SH-SY5Y (cell line): ENCODE results near the gene PIGH.

Experiments used
- GATA2 ChIP-seq: IDR thresholded peaks from 2 replicates; pipeline ENCODE4 v1.6.1; 2011; ENCODE audit warnings: mild to moderate bottlenecking, low read depth, low read length
- GATA3 ChIP-seq: IDR thresholded peaks from 2 replicates; pipeline ENCODE4 v1.6.1; 2011; ENCODE audit warnings: low read depth, mild to moderate bottlenecking, low read length, moderate library complexity

Gene PIGH

DNA sequence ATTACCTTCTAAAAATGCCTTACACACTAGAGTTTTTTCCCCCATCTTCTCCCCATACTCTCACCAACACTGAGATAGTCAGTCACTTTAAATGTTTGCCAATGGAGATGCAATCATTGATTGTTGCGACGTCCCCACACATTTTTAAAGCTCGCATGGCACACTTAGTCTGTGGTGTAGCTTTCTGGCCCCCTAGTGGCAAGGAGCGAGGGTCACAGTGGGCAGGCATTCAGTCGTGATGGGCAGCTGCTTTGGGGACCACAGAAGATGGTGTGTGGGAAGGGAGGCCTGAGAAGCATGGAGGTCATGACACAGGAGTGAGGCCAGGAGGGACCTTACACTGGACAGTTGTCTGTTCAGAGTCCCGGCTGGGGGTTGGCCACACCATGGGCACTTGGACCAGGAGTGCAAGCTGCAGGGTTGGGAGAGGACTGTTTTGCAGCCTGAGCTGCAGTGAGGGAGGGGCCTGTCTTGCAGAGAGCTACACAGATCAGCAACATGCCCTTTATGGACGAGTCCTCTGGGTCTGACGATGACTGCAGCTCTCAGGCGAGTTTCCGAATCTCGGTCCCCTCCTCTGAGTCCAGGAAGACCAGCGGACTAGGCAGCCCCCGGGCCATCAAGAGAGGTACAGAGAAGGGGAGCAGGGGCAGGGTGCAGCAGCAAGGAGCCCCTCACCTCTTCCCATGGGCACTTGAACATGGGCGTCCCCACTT, 28.6 kb downstream of the PIGH start:
- TF ChIP-seq GATA2: no peak
- no peak for TF ChIP-seq GATA3

DNA sequence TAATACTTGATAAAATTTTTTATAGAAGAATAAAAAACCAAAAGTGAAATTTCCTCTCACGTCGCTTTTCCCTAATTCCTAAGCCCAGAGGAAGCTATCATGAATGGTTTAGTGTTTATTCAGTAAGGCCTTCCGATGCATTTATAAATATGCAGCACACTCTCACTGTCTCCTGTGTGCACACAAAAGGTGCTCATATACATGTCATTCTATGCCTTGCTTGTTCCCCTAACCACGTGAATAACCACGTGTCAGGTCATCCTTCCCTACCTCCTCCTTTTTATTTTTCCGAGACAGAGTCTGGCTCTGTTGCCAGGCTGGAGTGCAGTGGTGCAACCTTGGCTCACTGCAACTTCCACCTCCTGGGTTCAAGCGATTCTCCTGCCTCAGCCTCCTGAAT, 29.6 kb downstream of the PIGH start:
- no peak for TF ChIP-seq GATA2
- no peak for TF ChIP-seq GATA3

DNA sequence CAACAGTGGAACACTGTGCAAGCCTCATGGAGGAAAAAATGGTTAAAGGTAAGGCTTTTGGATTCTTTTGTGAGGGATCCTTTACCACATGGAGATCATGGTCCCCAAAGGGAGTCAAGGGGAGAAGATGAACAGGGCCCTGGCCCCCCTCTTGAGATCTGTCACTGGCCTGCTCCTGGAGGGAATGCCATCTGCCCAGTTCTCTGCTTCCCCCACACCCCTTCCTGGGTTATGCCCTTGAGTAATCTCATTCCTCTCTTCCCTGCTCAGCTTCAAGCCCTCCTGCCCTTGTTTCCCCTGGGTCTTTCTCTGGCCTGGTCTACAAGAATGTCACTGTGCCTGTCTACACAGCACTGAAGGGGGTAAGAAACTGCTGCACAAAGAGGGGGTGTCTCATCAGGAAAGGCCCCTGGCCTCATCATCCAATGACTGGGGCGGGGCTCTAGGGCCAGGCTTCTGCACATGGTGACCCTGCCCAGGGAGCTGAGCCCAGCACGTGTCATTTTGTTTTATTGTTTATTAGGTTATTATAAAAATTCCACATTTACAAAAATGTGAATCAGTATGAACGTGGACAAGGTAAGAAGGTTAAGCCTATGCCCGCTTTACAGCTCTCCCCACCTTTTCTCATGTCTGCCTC, 30.3 kb downstream of the PIGH start:
- TF ChIP-seq GATA3: no peak
- no peak for TF ChIP-seq GATA2

DNA sequence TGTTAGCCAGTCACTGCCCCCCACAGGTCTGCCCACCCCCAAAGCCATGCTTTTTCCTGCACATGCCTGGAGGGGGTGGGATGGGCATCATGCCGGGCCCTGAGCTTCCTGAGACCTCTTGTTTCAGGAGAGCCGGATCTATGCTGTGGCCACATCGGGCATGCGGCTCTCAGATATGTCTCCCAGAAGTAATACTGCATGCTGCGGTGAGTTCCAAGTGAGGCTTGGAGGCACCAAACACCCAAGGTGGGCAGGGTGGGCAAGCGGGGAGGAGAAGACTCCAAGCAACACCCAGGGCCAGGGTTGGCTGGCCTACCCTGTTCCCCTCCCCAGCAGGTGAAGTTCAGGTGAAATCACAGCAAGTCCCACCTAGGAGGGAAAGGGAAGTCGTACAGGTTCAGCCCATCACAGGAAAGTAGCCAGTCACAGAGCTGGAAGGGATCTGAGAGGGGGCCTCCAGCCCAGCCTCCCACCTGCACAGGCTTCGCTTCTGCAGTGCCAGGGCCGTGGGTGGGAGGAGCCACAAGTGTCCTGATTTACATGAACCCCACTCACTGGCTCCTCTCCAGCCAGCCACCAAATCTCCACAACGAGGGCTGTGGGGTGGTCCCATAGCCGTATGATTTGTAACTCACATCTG, 30.9 kb downstream of the PIGH start:
- TF ChIP-seq GATA2: no peak
- no peak for TF ChIP-seq GATA3

DNA sequence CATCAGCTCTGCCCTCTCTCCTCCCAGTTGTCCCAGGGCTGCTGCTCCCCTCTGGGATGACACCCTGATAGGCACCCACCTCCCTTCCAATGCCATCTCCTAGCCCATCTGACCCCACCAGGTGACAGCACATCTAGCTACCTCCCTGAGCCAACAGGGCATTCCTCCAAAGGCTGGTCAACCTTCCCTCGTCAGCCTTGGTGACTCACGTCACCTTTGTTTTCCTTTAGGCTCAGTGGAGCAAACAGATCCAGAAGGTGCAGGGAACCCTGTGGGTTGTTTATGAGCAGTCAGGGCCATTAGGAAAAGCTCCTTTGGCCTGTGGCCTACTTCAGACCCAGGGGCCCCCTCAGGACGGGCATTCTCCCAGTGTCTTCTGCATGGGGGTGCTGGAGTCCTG, 32.4 kb downstream of the PIGH start:
- no peak for TF ChIP-seq GATA2
- no peak for TF ChIP-seq GATA3

DNA sequence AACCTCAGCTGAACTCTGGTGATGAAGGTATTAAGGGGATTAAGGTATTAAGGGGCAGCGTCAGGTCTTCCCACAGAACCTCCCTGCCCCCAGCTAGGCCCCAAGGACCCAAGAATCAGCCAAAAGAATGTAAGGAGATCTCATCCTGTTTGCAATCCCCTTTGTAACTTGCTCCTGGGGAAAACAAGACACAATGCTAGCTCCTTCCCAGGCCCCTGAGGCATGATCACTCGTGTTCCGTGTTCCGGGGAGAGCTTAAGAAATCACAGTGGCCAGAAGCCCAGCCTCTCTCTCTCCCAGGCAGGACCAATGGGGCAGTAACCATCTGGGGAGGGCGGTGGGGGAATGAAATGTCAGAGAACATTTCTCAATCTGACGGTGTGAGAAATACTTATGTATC, 33.2 kb downstream of the PIGH start:
- TF ChIP-seq GATA2: no peak
- TF ChIP-seq GATA3: no peak

DNA sequence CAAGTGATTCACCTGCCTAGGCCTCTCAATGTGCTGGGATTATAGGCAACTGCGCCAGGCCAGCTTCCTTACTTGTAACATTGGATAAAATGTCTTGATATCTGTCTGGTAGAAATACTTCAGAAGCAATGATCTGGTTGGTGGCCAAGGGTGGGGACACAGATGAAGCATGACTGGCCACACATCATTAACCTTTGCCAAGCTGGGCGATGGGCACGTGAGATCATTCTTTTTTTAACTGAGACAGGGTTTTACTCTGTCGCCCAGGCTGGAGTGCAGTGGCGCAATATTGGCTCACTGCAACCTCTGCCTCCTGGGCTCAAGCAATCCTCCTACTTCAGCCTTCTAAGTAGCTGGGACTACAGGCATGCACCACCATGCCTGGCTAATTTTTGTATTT, 35.8 kb downstream of the PIGH start:
- TF ChIP-seq GATA2 (no peak), GATA3 (no peak)

DNA sequence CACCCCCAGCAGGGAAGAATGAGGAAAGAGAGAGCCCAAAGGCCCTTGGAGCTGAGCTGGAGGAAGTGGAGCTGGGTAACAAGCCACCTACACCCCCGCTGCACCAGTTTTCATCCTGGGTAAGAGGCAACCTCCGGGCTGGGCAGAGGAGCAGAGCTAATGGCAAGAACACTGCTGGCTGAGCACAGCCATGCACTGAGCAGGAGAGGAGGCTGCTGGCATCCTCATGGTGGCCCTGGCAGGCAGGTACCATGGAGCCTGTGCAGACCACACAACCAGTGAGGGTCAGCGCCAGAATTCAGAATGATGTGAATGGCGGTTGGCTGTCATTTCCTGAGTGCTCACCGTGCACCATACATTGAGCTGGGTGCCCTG, 37.3 kb downstream of the PIGH start:
- TF ChIP-seq GATA3 (no peak), GATA2 (no peak)

DNA sequence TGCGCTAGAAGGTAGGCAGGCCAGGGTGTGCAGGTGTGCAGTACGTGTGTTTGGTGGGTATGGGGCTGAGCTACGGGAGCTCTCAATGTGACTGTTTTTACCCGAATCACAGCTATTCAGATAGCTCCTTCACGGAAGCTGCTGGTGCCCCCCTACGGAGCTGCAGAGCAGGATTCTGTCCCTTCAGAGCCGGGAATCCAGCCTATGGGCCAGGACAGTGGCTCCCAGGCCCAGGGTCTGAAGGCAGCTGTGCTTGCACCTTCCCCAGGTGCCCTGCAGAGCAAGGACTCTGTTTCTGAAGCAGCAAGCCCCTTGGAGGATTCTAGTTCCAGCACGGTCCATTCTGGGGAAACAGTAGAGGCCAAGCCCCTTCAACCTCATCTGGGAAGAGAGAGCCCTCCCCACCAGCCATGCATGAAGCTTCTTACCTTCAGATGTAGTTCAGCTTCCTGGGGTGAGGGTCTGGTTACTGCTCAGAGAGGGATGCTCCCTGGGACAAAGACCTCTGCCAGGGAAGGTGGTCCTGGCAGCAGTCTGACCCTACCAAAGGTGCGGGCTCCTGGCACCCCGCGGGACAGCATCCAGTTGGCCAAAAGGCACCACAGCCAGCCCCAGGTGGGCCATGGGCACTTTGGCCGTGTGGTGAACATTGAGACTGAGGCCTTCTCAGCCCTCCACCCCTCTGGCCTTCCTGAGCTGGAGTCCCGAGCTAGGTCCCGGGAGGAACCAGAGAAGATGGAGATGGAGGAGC, 37.9 kb downstream of the PIGH start:
- TF ChIP-seq GATA3 (no peak), GATA2 (no peak)

DNA sequence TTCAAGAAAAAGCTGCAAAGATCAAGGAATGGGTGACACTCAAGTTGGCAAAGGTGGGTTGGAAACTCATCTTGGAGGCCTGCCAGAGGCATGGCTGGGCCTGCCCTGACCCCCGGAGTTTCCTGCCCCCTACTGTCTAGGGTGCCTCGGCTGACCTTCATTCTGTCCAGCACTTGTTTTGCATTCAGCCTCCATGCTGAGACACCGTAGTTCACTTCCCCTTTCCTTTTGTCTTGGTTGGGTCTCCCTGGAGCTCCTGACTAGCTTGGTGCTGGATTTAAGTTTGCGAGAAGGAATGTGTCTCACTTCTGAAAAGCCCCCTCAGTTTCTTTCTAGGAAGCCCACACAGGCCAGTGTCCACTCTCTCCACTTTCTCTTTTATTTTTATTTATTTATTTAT, 40.4 kb downstream of the PIGH start:
- TF ChIP-seq GATA3 (no peak), GATA2 (no peak)

DNA sequence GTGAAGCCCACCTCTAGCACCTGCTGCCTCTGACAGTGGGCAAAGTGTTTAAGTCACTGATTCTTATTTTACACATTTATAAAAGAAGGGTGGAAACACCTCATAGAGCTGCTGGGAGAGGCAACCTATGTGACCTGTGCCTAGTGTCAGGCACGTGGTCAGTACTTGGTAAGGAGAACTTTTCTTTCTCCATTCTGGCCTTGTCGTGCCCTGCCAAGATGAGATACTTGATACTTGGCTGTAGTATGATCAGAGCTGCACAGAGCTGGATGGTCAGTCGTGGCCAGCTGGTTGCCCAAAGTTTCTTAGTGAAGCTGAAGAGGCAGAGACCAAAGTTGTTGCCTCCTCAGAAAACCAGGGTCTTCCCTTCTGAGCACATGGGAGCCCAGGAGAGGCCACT, 42.4 kb downstream of the PIGH start:
- TF ChIP-seq GATA2 (no peak), GATA3 (no peak)

DNA sequence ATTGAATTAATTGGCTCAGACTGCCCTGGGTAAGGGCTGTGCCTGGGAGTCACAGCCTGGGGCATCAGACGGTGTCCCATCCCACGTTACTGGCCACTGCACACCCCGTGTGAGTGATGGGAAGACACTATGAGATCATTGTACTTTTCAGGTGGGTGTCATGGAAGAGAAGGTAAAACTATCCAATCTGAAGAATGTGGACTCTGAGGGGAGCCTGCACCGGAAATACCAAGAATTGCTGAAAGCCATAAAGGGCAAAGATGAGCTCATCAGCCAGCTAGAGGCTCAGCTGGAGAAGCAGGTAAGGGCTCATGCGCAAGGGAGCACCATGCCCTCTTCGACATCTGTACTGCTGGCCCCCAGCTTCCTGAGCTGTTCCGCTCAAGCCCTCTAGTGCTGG, 43.0 kb downstream of the PIGH start:
- TF ChIP-seq GATA3: no peak
- TF ChIP-seq GATA2: no peak

DNA sequence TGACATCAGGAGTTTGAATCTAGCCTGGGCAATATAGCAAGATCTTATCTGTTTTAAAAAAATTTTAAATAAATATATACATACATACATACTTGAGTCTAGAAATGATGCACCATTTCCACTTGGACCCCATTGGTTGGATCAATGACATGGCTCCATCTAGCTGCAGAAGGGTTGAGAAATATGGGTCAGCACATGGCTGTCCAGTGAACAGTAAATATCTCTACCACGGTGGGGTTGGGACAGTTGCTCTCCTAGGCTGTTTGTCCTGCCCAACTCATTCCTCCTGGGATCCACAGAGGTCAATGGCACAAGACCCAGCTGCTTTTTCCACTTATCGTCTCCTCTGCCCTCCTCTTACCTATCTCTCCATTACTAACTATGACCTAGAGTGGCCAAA, 43.4 kb downstream of the PIGH start:
- no peak for TF ChIP-seq GATA3
- no peak for TF ChIP-seq GATA2

DNA sequence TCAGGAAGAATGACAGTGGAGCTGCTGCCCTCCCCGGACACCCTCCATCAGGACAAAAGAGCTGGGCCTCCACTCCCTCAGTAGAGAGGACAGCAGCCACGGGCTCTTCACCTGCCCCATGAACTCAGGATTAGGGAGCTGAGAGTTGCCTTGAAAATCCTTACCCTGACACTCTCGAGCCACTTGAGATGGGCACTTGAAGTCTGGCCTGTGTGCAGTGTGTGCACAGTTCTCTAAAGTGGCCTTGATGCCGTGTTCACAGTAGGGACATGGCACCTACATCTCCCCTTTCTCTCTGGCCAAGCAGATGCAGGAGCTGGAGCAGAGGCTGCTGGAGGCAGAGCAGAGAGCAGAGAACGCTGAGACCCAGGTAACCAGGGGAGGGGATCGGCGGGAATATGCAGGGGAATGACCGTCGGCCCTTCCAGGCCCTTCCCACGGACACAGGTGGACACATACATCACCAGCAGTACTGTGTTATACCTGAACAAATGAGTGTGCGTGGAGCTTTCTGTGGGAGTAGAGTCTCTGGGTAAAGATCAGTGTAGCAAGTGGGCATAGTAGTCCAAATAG, 44.5 kb downstream of the PIGH start:
- TF ChIP-seq GATA3 (no peak), GATA2 (no peak)
